ENCODE results near the gene TEKT5. TPM values are rescaled to one million over a fixed set of nuclear protein-coding genes. Genes with fewer than 3 reads are reported as not detected.

TEKT5 gene
- total RNA-seq, 1 donor from 2014 or later = 0.29 TPM

- H3K4me3 Mint-ChIP-seq (ENCODE audit: low read depth) = no peak overlapping the region
- no peaks in the 10 kb centered on the region for H3K36me3 Mint-ChIP-seq (ENCODE audit: insufficient read depth)
- no peak overlapping the region for H3K27ac Mint-ChIP-seq
- no peak for DNase-seq (ENCODE audit: low spot score, unreplicated experiment)
- peaks cover 1% of the 10 kb centered on the region for H3K4me1 Mint-ChIP-seq (ENCODE audit: low read depth)
- peaks cover 13% of the 10 kb centered on the region for H3K27me3 Mint-ChIP-seq
- TF ChIP-seq CTCF (IDR thresholded peaks at IDR 0.05; ENCODE audit: unreplicated experiment) = no peak
- H3K9me3 Mint-ChIP-seq (ENCODE audit: low read depth) = no peaks in the 10 kb centered on the region
These were observed 95.1 kb downstream of the TEKT5 start for GRCh38 chr16:10599626-10600025.

GRCh38 chr16:10598157-10598556, 96.6 kb downstream of the TEKT5 start:
- Mint-ChIP-seq H3K9me3 (ENCODE audit: low read depth) (no peaks in the 10 kb centered on the region), H3K27ac (no peak overlapping the region), H3K27me3 (peaks cover 13% of the 10 kb centered on the region), H3K4me3 (ENCODE audit: low read depth) (no peak overlapping the region), H3K36me3 (ENCODE audit: insufficient read depth) (no peaks in the 10 kb centered on the region), H3K4me1 (ENCODE audit: low read depth) (peaks cover 1% of the 10 kb centered on the region)
- no peak for TF ChIP-seq CTCF (IDR thresholded peaks at IDR 0.05; ENCODE audit: unreplicated experiment)
- DNase-seq (ENCODE audit: low spot score, unreplicated experiment) = no peak

DNA sequence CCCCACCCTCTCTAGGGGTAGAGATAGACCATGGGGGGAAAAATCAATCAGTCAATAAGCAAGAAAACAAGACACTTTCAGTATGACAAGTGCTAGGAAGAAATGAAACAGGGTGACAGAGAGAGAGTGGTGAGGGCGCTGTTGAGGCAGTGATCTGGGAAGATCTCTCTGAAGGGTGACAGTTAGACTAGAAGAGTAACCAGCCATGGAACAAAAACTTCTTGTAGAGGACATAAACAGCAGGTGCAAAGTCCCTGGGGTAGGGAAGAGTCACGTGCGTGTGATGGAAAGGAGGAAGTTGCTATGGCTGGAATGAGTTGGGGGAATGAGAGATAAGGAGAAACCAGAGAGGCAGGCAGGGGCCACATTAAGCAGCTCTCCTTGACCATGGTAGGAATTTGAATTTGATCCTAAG, 97.5 kb downstream of the TEKT5 start:
- H3K27me3 Mint-ChIP-seq = peaks cover 13% of the 10 kb centered on the region
- H3K9me3 Mint-ChIP-seq (ENCODE audit: low read depth) = no peaks in the 10 kb centered on the region
- TF ChIP-seq CTCF (IDR thresholded peaks at IDR 0.05; ENCODE audit: unreplicated experiment) = no peak
- H3K27ac Mint-ChIP-seq = no peak overlapping the region
- H3K36me3 Mint-ChIP-seq (ENCODE audit: insufficient read depth) = no peaks in the 10 kb centered on the region
- no peak for DNase-seq (ENCODE audit: low spot score, unreplicated experiment)
- peaks cover 1% of the 10 kb centered on the region for H3K4me1 Mint-ChIP-seq (ENCODE audit: low read depth)
- no peak overlapping the region for H3K4me3 Mint-ChIP-seq (ENCODE audit: low read depth)

- Mint-ChIP-seq H3K4me1 (ENCODE audit: low read depth) (peaks cover 1% of the 10 kb centered on the region), H3K27me3 (peaks cover 13% of the 10 kb centered on the region), H3K36me3 (ENCODE audit: insufficient read depth) (no peaks in the 10 kb centered on the region), H3K4me3 (ENCODE audit: low read depth) (no peak overlapping the region), H3K9me3 (ENCODE audit: low read depth) (no peaks in the 10 kb centered on the region), H3K27ac (no peak overlapping the region)
- no peak for DNase-seq (ENCODE audit: low spot score, unreplicated experiment)
- TF ChIP-seq CTCF (IDR thresholded peaks at IDR 0.05; ENCODE audit: unreplicated experiment) = no peak
These were observed 100.3 kb downstream of the TEKT5 start for GRCh38 chr16:10594312-10594950.

DNA sequence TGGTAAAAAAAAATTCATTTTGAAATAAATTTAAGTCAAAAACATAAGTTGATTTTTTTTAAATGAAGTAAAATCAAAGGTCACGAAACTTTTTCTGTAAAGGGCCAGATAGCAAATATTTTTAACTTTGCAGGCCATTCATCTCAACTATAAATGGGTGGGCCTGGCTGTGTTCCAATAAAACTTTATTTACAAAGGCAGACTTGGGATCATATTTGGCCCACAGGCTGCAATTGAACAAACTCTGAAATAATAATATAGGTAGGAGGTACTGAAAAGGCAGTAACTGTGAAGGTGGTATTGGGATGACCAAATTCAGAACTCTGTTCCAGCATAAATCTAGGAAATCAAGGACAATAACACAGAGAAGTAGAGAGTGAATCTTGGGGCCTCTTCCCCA, 102.1 kb downstream of the TEKT5 start:
- Mint-ChIP-seq H3K27me3 (peaks cover 26% of the 10 kb centered on the region), H3K4me3 (ENCODE audit: low read depth) (no peak overlapping the region)
- TF ChIP-seq CTCF (IDR thresholded peaks at IDR 0.05; ENCODE audit: unreplicated experiment) = no peak

More for the DNA sequence above, 102.1 kb downstream of the TEKT5 start:
- H3K4me1 Mint-ChIP-seq (ENCODE audit: low read depth) = peaks cover 1% of the 10 kb centered on the region
- no peaks in the 10 kb centered on the region for H3K9me3 Mint-ChIP-seq (ENCODE audit: low read depth)
- H3K27ac Mint-ChIP-seq = no peak overlapping the region
- no peaks in the 10 kb centered on the region for H3K36me3 Mint-ChIP-seq (ENCODE audit: insufficient read depth)
- no peak for DNase-seq (ENCODE audit: low spot score, unreplicated experiment)

Measured in progenitor cell of endocrine pancreas (in vitro differentiated cells).